GM04504 (cell line): ENCODE measurements around the gene KLK14.

Experiments used
- DNase-seq: peaks from one replicate; pipeline ENCODE4 v3.0.0-alpha.2; 2012; ENCODE audit warnings: low read depth

KLK14 gene

GRCh38 chr19:51108066-51108804 is 25.5 kb upstream of the KLK14 start, which contains the start of gene CTU1:
Gene CTU1 (minus strand): TSS chr19:51108409. CDS start chr19:51104569, 3,840 bp downstream.
- peak; percentile 98 for DNase-seq

DNA sequence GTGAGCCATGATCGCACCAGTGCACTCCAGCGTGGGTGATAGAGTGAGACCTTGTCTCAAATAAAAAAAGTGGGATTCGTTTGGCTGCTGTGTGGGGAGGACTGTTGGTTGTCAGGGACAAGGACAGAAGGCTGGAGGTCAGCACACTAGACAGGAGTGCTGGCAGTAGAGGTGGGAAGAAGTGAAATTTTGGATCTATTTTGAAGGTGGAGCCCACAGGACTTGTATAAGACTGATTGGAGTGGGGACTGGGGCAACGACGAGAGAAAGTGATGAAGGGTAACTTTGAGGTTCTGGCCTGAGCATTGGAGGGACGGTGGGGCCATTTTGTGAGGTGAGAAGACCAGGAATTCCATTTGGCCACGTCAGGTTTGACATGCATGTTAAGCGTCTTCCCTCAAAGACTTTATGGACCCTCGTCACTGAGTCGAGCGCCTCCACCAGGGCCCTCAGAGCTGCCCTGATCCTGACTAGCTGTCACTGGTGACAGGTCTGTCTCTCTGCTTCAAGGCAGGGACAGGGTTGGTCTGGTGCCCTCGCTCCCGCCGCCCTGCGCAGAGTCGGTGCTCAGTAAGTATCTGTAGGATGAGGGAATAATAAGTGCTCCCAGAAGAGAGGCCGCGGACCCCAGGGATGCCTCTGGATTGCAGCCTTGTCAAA is 24.8 kb upstream of the KLK14 start:
- DNase-seq = no peak

GRCh38 chr19:51103926-51104341 is 21.2 kb upstream of the KLK14 start:
- no peak for DNase-seq

- DNase-seq = no peak
Observed at GRCh38 chr19:51102991-51103390, 20.3 kb upstream of the KLK14 start.

DNA sequence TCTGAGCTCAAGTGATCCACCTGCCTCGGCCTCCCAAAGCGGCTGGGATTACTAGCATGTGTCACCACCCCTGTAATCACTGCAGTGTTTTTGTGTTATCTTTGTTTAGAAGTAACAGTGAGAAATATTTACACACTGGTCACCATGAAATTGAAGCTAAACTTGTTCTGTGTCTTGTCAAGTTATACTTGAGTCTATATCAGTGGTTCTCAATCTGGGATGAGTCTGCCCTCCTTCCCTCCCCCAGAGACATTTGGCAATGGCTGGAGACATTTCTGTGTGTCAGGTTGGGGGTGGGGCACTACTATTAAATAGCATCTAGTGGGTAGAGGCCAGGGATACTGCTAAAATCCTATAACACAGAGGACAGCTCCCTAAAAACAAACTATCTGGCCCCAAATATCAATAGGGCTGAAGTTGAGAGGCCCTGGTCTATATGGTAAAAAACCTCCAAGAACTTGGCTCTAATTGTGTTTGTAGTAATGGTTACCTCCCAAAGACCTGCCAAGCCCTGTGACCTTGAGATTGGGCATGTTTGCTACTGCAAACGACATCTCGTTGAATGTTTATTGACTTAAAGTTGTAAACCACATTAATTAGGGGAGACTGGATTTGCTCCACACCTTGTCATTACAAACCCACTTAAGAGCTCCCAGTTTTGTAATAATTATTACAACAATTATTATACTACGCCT is 18.6 kb upstream of the KLK14 start:
- no peak for DNase-seq

DNA sequence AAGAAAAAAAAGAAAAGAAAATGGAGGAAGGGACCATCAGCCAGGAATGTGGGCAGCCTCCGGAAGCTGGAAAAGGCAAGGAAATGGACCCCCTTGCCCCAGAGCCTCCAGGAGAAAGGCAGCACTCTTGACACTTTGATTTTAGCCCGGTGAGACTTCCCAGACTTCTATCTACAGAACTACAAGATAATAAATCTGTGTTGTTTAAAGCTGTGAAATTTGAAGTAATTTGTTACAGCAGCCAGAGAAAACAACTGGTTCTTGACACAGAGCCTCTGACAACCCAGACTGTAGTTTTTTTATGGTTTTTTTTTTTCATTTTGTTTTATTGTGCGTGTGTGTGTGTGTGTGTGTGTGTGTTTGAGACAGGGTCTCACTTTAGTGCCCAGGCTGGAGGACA is 17.9 kb upstream of the KLK14 start:
- DNase-seq = no peak

- DNase-seq = no peak
Observed at GRCh38 chr19:51099047-51099382, 16.3 kb upstream of the KLK14 start.

GRCh38 chr19:51098365-51099046 is 15.8 kb upstream of the KLK14 start:
- no peak for DNase-seq

DNA sequence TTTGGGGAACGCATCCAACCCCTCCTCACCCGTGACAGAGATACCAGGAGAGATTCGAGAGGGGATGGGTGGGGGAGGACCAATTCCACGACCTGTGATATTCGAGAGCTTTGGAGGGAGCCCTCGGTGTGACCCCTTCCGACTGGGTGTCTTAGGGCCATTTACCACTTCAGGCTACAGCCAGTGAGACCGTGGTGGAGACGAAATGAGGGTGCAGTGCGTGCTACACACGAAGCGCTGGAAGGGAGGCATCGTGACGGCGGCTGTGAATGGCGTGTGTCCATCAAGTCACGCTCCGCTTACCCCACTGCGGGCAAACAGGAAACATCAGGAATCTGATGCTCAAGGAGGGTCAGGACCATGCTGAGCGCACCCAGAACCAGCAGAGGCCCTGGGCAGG is 15.1 kb upstream of the KLK14 start:
- DNase-seq = no peak

GRCh38 chr19:51097166-51097738 is 14.6 kb upstream of the KLK14 start:
- peak; percentile 27 for DNase-seq

DNA sequence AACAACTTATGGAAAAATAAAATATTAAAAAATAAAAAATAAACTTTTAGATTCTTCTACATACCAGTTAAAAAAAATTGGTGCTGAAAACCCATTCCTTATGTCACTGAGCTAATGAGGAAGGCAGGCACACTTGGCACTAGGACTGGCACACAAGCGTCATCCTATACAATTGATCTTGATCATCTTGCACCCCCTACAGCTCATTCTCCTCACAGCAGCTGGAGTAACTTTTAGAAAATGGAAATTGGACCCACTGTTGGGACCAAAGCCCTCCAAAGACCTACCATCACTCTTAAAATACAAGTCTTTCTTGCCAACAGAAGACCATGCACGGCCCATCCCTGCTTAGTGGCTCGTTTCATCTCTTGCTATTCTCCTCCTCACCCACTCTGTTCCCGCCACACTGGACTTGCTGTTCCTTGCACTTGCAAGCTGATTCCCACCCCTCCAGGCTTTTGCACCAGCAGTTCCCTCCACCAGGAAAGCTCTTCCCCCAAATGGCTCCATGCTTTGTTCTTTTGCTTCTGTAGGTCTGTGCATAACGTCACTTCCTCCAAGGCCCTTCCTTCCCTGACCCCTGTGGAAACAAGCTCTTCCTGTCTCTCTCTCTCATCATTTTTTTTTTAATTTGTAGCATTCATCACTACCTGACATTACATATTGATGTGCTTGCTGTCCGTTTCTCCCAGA is 13.9 kb upstream of the KLK14 start:
- no peak for DNase-seq

DNA sequence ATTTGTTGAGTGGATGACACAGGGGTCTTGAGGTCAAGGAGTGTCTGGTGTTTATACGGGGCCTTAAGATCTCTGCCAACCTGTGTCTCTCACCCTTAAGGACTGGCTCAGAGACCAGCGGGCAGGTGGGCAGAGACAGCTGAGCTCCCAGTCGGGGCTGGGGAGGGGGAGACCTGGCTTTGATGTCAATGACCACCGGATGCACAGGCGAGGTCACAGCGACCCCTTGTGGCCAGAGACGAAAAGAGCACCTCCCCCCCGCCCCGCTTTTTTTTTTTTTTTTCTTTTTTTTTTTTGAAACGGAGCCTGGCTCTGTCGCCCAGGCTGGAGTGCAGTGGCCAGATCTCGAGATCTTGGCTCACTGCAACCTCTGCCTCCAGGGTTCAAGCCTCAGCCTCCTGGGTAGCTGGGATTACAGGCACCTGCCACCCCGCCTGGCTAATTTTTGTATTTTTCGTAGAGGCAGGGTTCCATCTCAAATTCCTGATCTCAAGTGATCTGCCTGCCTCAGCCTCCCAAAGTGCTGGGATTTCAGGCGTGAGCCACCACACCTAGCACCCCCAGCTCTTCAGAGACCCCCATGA is 12.1 kb upstream of the KLK14 start:
- no peak for DNase-seq

DNA sequence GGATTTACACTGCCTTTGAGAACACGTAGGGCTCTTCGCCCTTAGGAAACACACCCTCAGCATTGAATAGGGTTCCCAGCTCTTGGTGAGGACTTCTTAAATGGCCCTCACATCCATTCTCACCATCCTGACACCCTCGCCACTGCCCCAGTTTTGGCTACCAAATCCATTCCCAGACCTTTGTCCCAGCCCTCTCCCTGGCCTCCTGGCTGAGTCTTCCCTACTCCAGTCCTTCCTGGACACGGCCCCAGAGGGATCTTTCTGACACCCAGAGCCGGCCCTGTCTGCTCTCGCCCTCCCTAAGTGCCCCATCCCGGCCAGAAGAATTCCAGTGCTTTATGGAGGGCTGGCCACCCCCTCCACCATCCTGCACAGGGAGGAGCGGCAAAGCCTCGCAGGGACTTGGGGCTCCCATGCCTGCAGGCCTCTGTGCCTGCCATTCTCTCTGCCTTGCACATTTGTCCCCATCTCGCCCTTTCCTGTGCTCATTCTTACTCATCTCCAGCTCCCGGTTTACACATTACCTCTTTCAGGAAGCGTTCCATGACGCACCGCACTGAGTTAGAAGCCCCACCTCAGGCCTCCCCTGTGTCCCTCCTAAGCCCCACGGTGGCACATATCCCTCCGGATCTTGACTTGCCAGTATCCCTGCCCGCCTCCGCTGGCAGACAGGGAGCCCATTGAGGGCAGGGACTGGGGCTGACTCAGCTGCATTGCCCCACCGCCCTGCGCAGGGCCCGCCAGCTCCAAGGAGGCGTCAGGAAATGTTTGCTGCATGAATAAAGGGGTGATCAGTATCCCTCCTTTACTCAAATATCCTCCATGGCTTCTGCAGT is 11.0 kb upstream of the KLK14 start:
- DNase-seq = no peak

DNA sequence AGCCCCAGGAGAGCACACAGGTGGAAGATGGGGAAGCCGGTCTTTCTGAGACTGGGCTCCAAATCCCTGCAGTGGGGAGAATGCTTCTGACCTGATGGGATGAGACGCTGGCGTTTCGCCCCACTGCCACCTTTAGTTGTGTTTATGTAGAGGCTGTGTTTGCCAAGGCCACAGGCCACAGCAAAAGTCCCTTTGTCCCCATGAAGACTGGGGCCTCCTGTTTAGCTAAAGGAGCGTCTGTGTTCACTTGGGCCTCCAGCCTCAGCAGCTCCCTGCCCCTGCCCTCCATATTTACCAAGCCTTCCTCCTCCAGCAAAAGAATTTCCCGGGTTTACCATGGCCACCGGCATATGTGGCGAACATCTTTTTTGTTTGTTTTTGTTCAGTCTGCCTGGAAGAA is 10.4 kb upstream of the KLK14 start:
- DNase-seq = no peak

- no peak for DNase-seq
Observed at GRCh38 chr19:51091895-51092873, 9.5 kb upstream of the KLK14 start.

DNA sequence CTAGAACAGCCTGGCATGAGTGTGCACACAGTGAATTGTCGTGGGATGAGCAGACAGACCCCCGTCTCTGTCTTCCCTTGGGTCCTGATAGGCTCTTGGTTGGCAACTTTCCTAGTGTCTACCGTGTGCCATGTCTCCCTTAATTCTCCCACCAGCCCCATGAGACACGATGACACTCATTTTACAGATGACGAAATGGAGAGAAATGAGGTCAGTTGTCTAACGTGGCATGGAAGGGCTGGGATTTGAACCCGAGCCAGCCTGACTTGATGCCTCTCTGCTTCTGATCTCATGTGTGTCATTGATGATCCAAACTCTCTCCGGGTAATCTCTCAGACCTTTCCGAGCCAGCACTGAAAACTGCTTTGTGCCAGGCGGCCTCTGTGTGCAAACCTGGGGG is 8.4 kb upstream of the KLK14 start:
- DNase-seq = no peak

GRCh38 chr19:51090471-51090870 is 7.8 kb upstream of the KLK14 start:
- no peak for DNase-seq

GRCh38 chr19:51089786-51090185 is 7.1 kb upstream of the KLK14 start:
- no peak for DNase-seq
